ENCODE results near the gene IVD.

IVD gene

DNA sequence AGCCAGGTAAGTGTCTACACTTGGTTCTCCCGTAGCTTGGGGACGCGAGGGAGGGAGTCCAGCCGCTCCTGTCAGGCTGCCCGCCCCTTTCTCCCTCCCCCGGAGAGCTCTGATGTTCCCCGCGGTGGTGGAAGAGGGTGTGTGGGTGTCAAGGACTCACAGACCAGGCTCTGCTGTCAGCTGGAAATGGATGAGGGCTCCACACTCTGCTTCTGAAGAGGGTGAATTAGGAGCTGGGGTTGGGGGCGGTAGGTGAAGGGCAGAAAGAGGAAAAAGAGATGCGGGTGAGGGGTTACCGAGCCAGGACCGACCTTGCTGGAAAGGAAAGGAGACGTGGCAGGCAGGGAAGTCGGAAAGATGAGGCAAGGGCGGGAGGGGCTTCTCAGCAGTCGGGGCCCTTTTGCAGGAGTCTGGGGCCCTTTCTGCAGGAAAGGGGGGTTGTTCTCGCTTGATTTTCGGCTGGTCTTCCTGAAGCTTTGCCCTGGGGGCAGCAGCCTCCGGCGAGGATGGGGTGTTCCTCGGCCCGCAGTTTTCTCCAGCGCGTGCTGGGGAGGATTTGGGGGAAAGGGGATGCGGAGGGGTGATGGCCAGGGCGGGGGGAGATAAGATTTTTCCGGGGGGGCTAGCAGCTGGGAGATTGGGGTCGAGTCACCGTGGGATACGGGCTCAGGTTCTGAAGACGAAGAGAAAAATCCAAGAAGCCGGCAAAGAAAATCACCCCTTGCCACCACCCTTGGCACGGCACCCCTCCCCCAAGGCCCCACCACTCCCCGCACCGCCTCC lies 34.6 kb downstream of the IVD start:
- peak overlapping the region; percentile 79 for H3K27ac ChIP-seq
- ChIA-PET POLR2A (ENCODE audit: low non-redundant PET) (interaction anchor here (0.5 kb wide), 1 partner anchor 133 kb away, joined by 8 read pairs; no protein-coding TSS in a partner anchor), CTCF (interaction anchor here (0.5 to 1.4 kb wide), 6 partner anchors 14 to 307 kb away, joined by 4 to 9 read pairs (median 6); no protein-coding TSS in a partner anchor)
- DNase-seq (ENCODE audit: low spot score): no peak
- TF ChIP-seq, protein P1, sequence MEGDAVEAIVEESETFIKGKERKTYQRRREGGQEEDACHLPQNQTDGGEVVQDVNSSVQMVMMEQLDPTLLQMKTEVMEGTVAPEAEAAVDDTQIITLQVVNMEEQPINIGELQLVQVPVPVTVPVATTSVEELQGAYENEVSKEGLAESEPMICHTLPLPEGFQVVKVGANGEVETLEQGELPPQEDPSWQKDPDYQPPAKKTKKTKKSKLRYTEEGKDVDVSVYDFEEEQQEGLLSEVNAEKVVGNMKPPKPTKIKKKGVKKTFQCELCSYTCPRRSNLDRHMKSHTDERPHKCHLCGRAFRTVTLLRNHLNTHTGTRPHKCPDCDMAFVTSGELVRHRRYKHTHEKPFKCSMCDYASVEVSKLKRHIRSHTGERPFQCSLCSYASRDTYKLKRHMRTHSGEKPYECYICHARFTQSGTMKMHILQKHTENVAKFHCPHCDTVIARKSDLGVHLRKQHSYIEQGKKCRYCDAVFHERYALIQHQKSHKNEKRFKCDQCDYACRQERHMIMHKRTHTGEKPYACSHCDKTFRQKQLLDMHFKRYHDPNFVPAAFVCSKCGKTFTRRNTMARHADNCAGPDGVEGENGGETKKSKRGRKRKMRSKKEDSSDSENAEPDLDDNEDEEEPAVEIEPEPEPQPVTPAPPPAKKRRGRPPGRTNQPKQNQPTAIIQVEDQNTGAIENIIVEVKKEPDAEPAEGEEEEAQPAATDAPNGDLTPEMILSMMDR (conservative IDR thresholded peaks at IDR 0.05; ENCODE audit: low read depth): no peak

DNA sequence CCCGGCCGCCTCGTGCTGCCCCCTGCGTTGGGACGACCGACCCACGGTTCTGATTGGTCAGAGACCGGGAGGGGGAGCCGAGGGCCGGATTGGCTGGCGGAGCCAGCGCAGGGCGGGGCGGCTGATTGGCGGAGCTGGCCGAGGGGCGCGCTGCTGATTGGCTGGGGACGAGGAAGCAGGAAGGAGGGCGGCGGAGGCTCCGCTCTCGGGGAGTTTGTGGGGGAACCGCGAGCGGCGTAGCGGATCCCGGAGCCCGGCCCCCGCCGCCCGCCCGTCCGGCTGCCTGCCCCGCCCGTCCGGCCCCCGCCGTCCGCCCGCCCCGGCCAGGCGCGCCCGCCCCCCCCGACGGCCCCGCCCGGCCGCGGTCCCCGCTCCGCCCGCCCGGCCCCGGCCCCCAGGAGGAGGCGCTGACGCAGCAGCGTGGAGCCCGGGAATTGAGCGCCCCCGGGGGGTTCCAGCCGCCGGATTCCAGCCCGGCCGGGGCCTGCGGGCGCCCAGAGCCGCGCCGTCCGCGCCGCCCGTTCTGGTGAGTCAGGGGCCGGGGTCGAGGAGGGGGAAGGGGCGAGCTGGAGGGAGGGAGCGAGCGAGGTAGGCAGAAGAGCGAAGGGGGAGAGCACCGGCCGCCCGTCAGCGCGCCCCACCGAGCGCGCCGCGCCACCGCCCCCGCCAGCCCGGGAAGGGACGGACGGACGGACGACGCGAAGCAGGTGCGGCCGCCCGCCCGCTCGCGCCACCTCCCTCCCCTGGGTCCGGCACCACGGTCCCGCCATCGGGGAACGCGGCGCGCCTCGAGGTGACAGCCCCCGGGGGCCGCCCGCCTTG lies 35.4 kb downstream of the IVD start, which contains the start of gene BAHD1:
Gene BAHD1, plus strand, starts transcription at position 211 of the 822 bp plus-strand sequence. CDS start 17,512 bp downstream, outside the sequence.
- ChIA-PET CTCF (interaction anchor here (0.8 to 1.4 kb wide), 5 partner anchors 13 to 328 kb away, joined by 3 to 5 read pairs (median 3); partner anchors contain the start of gene C15orf62), POLR2A (ENCODE audit: low non-redundant PET) (no interaction called here)
- H3K27ac ChIP-seq: peak within 1 kb of the TSS; percentile 79
- DNase-seq (ENCODE audit: low spot score): peak; percentile 100
- TF ChIP-seq, protein P1 (conservative IDR thresholded peaks at IDR 0.05; ENCODE audit: low read depth): peak; percentile 65

DNA sequence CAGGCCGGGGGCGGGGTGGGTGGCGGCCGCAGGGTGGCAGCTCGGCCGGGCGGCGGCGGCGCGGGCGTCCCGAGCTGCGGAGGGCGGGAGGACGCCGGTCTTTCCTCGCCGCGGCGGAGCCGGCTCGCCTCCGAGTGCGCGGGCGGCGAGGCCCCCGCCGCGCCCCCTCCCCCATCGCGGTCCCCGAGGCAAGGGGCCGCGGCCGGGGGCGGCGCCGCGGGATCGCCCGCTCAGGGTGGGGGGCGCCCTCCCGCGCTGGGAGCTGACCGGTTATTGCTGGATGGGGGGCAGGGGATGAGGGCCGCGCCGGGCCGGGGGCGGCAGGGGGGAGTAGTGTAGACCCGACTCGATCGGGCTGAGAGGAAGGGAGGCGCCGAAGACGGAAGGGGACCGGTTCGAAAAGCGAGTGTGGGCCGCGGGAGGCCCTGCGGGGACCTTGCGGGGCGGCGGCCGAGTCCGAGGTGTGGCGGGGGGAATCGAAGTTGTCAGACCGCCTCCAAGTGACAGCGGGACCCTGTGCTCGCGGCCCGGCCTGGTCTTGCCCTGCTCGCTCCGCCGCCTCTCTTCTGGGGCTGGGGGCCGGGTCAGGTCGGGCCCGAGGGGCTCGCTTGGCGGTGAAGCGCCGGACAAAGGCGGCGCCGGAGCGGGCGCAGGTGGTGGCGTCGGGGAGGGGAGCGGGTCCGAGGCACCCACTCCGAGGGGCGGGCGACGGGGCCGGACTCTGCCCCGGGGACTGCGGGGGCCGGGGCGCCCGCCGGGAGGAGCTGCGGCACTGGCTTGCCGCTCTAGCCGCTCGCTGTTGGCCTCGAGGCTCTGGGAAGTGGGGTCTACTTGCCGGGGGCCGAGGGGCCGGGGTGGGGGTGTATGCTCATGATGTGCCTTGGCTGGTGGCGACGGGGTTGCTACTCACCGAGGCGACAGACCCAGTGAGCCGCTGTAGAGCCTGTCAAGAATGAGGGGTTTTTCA lies 36.3 kb downstream of the IVD start:
- DNase-seq (ENCODE audit: low spot score): no peak
- TF ChIP-seq, protein P1 (conservative IDR thresholded peaks at IDR 0.05; ENCODE audit: low read depth): no peak; the same call in 1 of the 2 replicates
- POLR2A ChIA-PET (ENCODE audit: low non-redundant PET): no interaction called here
- peak overlapping the region; percentile 79 for H3K27ac ChIP-seq
- CTCF ChIA-PET: interaction anchor here (0.7 to 1.4 kb wide), 6 partner anchors 12 to 328 kb away, joined by 3 to 4 read pairs (median 3); partner anchors contain the start of gene C15orf62

DNA sequence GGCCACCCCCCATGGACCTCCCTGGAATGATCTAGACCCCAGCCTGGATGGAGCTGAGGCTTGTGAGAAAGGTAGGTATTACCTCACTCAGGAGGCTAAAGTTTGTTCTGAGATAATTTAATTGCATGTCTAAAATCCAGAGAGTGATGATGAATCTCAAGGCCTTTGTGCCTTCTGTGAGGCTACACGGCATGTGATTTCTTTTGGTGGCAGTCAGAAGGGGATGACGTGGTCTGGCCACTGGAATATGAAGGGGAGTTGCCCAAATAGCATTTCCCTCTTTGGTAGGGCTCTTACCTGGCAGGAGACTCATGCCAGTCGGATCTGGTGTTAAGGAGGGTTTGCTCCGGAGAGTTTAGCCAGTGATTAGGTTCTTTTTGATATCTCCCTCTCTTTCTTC lies 37.7 kb downstream of the IVD start:
- POLR2A ChIA-PET (ENCODE audit: low non-redundant PET): no interaction called here
- CTCF ChIA-PET: interaction anchor here (0.5 to 1.4 kb wide), 2 partner anchors 64 to 142 kb away, joined by 3 to 4 read pairs; no protein-coding TSS in a partner anchor
- no peak for DNase-seq (ENCODE audit: low spot score)
- TF ChIP-seq, protein P1 (conservative IDR thresholded peaks at IDR 0.05; ENCODE audit: low read depth): no peak
- H3K27ac ChIP-seq: peak overlapping the region; percentile 79

DNA sequence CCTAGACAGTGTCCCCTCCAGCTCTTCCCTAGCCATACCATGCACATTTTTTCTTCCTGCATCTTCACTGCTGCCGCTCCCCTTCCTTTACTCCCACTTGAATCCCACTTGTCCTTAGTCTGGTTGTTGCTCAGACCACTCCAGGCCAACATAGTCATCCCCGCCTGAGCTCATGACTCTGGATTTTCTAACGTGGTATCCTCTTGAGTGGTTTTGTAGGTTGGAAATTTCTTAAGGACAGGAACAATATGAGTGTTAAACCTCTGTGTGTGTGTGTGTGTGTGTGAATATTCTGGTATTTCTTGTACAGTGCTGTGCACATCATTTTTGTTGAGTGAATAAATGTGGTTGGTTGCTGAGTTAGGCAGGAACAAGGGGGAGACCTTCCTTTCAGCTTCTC lies 38.3 kb downstream of the IVD start:
- TF ChIP-seq, protein P1 (conservative IDR thresholded peaks at IDR 0.05; ENCODE audit: low read depth): no peak
- POLR2A ChIA-PET (ENCODE audit: low non-redundant PET): interaction anchor here (0.5 kb wide), 1 partner anchor 38 kb away, joined by 3 read pairs; no protein-coding TSS in a partner anchor
- CTCF ChIA-PET: interaction anchor here (1.4 kb wide), 1 partner anchor 64 kb away, joined by 4 read pairs; no protein-coding TSS in a partner anchor

More for the DNA sequence above, 38.3 kb downstream of the IVD start:
- H3K27ac ChIP-seq: peak overlapping the region; percentile 79; the same call in 1 of the 2 replicates
- no peak for DNase-seq (ENCODE audit: low spot score)
